ENCODE data around the gene PTPRN2. TPM values are rescaled to one million over a fixed set of nuclear protein-coding genes. Genes with fewer than 3 reads are reported as not detected.

The PTPRN2 gene
- total and polyA plus RNA-seq, 2 of the 8 experiments (the other 6 are each of a cell fraction or from before 2014, with no cell fraction given) = 2.6 to 4.5 TPM

DNA sequence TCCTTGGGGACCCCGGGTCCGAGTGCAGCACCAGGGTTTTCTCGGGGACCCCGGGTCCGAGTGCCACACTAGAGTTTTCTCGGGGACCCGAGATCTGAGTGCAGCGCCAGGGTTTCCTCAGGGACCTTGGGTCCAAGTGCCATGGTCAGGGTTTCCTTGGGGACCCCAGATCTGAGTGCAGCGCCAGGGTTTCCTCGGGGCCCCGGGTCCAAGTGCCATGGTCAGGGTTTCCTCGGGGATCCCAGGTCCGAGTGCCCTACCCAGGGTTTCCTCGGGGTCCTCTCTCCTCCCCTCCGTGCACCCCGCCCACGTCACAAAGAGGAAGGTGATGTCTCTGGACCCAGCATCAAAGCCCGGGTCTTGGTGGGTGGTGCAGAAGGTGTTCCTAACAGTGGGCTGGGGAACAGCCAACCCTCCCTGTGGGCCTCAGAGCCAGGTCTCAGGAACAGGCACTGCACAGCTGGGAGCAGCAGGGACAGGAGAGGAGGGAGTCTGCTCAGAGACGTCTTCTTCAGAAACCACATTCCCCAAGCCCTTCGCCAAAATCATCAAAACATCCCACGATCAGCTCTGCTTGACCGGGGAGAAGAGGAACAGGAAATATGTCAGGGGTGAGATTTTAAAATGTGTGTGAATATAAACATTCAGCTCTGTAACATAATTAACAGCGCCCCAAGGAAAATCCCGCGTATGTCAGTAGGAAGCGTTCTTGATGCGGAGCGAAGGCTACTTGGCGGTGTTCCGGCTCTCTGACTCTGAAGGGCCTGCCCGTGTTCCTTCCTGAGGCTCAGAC lies 710.1 kb downstream of the PTPRN2 start (continued):
- TF ChIP-seq NANOG (IDR thresholded peaks at IDR 0.05; ENCODE audit: insufficient read depth, low read depth, low read length, poor library complexity, severe bottlenecking) = no peak

Measured in H1 (cell line).